ENCODE results near the gene GTF3C5.
"Not testable (repeated sequence)": the region's sequence is repeated elsewhere in the genome, so short reads cannot be mapped to it uniquely, and the experiment has no call there.

Gene GTF3C5

DNA sequence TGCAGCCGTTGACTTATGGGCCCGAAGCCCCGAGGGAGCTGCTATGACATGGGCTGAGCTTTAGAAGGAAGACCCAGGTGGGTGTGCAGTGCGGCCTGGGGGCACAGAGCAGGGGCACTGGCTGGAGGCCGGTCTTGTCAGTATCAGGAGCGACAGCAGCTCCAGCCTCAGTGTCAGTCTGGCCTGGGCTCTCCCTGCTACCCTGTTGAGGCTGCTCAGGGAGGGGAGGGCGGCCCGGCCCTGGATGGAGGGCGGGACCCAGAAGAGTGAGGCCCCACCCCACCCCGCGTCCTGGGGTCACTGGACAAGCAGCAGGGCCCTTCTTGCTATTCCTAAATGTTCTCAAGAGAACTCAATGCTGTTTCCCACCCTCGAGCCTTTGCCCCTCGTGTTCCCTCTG lies 34.3 kb upstream of the GTF3C5 start:
- DNase-seq (ENCODE audit: low spot score) = no peak

- no peak for DNase-seq (ENCODE audit: low spot score)
Observed at GRCh38 chr9:132997591-132997990, 33.2 kb upstream of the GTF3C5 start.

- DNase-seq (ENCODE audit: low spot score) = not testable (repeated sequence)
Observed at GRCh38 chr9:132998221-132998620, 32.6 kb upstream of the GTF3C5 start.

DNA sequence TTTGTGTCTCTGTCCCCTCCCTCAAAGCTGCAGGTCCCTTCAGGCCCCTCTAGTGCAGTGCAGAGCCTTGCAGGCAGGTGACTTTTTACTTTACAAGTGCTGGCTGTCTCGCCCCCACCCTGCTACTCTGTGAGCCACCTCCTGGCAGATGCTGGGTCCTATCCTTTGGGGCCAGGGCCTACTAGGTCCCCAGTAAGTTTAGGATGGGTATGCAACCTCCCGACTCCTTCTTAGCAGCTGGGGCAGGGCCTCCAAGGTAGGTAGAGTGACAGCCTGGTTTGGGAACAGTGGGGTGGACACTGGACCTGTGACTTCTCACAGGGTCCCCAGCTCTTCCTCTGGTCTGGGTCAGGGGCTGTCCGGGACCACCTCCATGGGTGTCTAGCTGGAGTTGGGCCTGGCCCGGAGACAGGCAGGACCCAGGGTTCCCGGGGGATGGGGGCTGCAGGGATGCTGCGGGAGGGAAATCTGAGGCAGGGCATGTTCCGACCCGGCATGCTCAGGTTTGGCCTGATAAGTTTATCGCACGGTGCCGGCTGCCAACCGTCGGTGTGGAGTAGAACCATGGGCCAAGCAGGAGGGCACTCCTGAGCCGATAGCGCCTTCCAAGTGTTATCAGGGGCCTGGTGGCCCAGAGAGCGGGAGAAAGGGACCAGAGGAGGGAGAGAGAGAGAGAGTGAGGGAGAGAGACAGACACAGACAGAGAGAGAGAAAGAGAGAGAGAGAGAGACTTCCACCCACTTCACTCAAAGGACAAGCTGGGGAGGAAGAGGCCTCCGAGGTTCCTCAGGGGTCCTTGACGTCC lies 31.8 kb upstream of the GTF3C5 start:
- DNase-seq (ENCODE audit: low spot score) = no peak

GRCh38 chr9:133002147-133003070 lies 28.4 kb upstream of the GTF3C5 start:
- DNase-seq (ENCODE audit: low spot score) = no peak

- no peak for DNase-seq (ENCODE audit: low spot score)
Observed at GRCh38 chr9:133003071-133003461, 27.7 kb upstream of the GTF3C5 start.

DNA sequence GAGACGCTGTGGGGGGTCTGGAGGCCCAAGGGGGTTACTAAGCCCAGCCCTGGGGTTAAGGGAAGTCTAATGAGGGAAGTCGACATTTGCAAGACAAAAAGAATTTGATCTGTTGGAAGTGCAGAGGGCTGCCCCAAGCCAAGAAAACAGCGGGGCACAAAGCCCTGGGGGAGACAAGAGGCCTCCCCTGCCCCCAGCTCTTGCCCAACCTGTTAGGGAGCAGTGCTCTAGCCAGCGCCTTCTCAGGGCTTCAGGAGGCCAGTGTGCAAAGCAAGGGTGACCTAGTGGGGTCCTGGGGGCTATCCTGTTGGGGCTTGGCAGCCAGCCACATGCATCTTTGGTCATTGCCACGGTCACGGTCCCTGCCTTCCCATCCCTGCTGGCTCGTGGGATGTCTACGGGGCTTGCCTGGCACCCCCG lies 27.1 kb upstream of the GTF3C5 start:
- no peak for DNase-seq (ENCODE audit: low spot score)

GRCh38 chr9:133004091-133004998 lies 26.5 kb upstream of the GTF3C5 start:
- no peak for DNase-seq (ENCODE audit: low spot score)

DNA sequence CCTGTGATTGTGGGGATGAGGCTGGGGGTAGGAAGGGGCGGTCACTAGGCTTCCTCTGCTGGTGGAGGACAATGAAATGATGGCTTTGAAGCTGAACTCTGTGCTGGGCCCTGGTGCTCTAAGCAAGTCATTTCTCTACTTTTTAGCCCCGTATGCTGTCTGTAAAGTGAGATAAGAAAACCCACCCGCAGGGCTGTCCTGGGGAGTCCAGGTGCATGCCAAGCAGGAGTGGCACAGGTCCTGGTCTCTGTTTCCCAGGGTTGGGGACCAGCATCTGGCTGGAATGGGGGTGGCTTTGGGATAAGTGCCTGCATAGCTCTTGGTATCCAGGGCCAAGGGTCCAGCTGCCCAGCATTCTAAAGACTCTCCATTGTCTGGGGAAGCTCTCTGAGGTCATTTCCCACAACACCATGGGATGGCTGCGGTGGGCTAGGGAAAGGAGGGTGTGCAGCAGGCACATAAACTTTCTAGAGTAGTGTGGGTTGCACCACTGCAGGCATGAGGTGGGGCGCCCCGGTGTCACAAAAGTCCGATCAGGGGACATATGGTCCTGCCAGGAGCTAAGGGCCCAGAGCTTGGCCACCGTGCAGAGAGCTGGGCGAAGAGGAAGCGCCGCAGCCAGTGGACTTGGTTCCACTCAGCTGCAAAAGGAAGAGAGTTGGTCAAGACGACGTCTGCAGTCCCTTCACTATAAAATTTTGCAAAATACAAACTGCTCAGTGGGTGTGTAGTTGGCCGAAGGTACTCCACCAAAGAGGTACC lies 25.6 kb upstream of the GTF3C5 start:
- no peak for DNase-seq (ENCODE audit: low spot score)

DNA sequence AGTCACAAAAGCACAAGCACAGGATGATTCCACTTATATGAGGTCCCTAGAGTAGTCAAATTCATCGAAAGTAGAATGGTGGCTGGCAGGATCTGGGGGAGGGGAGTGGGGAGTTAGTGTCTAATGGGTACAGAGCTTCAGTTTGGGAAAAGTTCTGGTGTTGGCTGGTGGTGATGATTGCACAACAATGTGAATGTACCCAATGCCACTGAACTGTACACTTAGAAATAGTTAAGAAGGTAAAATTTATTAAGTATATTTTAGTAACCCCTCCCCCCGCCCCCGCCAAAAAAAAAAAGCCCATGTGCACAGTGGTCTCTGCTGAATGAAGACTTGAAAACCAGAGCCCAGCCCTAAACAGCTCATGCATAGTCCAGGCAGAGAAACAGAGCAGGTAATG lies 24.8 kb upstream of the GTF3C5 start:
- no peak for DNase-seq (ENCODE audit: low spot score)

- DNase-seq (ENCODE audit: low spot score) = no peak
Observed at GRCh38 chr9:133006731-133007352, 24.0 kb upstream of the GTF3C5 start.

DNA sequence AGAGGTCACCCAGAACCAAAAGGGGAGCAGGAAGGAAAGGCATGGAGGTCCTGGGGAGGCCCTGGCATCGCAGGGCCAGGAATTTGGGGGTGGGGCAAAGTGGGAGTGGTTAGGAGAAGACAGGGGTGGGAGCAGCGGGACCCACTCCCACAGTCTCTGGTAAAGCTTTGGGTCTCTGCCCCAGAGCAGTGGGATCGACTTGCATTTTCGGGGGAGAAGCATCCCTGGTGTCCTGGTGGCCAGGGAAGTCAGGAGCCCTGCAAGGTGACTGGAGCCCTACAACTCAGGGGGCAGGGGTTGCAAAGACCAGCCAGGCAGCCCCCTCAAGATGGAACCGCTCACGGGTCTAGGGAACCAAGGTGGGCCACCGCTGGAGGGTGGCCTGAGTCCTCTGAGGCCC lies 22.4 kb upstream of the GTF3C5 start:
- DNase-seq (ENCODE audit: low spot score) = no peak

DNA sequence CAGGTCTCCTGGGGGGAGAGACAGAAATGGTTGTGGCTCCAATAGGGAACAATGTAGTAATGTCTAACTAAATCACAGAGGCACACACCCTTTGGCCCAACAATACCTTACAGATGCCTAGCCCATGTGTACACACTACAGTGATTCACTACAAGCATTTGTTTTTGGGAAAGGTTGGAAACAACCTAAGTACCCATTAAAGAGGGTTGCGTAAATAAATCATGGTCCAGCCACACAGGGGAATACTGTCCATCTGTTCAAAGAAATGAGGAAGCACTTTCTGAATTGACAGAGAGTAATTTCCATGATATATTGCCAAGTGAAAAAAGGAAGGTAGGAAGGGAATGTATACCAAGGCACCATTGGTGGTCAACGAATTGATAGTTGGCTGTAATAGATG lies 22.0 kb upstream of the GTF3C5 start:
- DNase-seq (ENCODE audit: low spot score) = no peak

DNA sequence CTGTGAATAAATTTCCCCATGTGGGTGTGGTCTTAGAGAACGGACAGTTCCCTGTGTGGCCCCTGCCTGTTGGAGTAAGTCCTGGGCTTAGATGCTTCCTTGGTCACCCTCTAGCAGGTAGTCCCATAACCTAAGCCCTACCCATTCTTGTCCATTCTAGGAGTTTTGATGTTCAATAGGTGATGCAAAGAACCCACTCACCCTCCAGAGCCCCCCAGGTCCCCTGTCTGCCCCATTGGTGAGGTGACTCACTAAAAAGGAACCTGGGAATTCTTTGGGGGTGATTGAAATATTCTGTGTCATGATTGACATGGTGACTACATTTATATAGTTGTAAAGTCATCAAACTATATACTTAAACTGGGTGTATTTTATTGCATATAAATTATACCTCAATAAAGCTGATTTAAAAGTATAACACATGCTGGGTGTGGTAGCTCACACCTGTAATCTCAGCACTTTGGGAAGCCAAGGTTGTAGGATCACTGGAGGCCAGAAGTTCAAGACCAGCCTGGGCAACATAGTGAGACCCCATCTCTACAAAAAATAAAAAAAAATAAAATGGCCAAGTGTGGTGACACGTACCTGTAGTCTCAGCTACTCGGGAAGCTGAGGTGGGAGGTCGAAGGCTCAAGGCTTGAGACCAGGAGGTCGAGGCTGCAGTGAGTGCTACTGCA lies 20.8 kb upstream of the GTF3C5 start:
- no peak for DNase-seq (ENCODE audit: low spot score)

GRCh38 chr9:133014696-133015095 lies 16.1 kb upstream of the GTF3C5 start:
- no peak for DNase-seq (ENCODE audit: low spot score)

GRCh38 chr9:133023117-133023890 lies 7.5 kb upstream of the GTF3C5 start:
- DNase-seq (ENCODE audit: low spot score) = peak; percentile 60

- no peak for DNase-seq (ENCODE audit: low spot score)
Observed at GRCh38 chr9:133026426-133026825, 4.4 kb upstream of the GTF3C5 start.

DNA sequence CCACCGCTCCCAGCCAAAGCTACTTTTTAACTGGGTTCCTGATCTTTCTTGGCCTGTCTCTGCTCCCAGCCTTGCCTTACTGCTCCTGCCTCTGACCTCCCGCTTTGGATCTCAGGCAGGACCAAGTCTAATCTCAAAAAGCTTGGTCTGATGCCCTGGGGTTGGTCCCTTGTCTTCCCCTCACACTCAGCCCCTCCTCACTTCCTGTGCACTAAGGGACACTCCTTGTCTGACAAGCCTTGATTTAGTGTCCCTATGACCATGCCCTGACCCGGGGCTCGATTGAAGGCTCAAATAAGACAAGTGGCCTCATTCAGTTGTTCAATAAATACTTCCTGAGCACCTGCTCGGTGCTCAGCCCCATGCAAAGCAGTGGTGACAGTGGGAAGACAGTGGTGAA lies 3.7 kb upstream of the GTF3C5 start:
- DNase-seq (ENCODE audit: low spot score) = no peak

DNA sequence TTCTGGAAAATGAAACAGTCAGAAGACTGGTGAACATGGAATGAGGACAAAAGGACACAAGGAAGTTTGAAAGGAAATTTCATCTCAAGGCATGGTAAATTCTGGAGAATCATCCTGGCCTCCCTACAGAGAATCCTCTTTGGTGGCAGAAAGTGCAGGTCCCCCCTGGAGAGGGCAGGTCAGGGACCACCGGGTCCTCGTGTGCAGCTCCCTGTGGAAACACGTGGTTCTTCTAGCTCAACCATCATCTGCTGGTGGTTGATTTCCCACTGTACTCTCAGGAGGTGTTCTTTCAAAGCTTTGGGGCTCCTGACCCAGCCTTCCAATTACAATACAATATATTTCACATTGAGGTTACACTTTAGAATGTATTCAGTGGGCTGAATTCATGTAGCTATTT lies 2.6 kb upstream of the GTF3C5 start:
- DNase-seq (ENCODE audit: low spot score) = no peak

GRCh38 chr9:133029994-133030316 lies 842 bp upstream of the GTF3C5 start:
- no peak for DNase-seq (ENCODE audit: low spot score)

Measured in germinal center (tissue), 1 donor.